ENCODE data around the gene ONECUT2. TPM values are rescaled to one million over a fixed set of nuclear protein-coding genes. Genes with fewer than 3 reads are reported as not detected.

Gene ONECUT2
- total RNA-seq, 1 donor from 2014 or later: 0.05 TPM

- H3K27me3 Mint-ChIP-seq (ENCODE audit: low read depth): peaks cover 13% of the 10 kb centered on the region
- H3K36me3 Mint-ChIP-seq (ENCODE audit: low read depth): no peaks in the 10 kb centered on the region
- no peak overlapping the region for H3K4me3 Mint-ChIP-seq (ENCODE audit: unreplicated experiment)
- H3K4me1 Mint-ChIP-seq (ENCODE audit: low read depth): no peaks in the 10 kb centered on the region
- H3K27ac Mint-ChIP-seq (ENCODE audit: unreplicated experiment): no peak overlapping the region
- no peak for TF ChIP-seq CTCF (IDR thresholded peaks at IDR 0.05)
- peaks cover 8% of the 10 kb centered on the region for H3K9me3 Mint-ChIP-seq (ENCODE audit: low read depth)
- DNase-seq (ENCODE audit: low spot score): no peak
These were observed 88.2 kb downstream of the ONECUT2 start for GRCh38 chr18:57523171-57523956.

- Mint-ChIP-seq H3K36me3 (ENCODE audit: low read depth) (no peaks in the 10 kb centered on the region), H3K4me3 (ENCODE audit: unreplicated experiment) (no peak overlapping the region), H3K4me1 (ENCODE audit: low read depth) (no peaks in the 10 kb centered on the region), H3K27ac (ENCODE audit: unreplicated experiment) (no peak overlapping the region), H3K27me3 (ENCODE audit: low read depth) (peaks cover 15% of the 10 kb centered on the region), H3K9me3 (ENCODE audit: low read depth) (peaks cover 8% of the 10 kb centered on the region)
- no peak for DNase-seq (ENCODE audit: low spot score)
- no peak for TF ChIP-seq CTCF (IDR thresholded peaks at IDR 0.05)
These were observed 92.5 kb downstream of the ONECUT2 start for GRCh38 chr18:57527556-57528229.

GRCh38 chr18:57529151-57529550 lies 94.0 kb downstream of the ONECUT2 start:
- no peak for DNase-seq (ENCODE audit: low spot score)
- no peak for TF ChIP-seq CTCF (IDR thresholded peaks at IDR 0.05)
- Mint-ChIP-seq H3K9me3 (ENCODE audit: low read depth) (peaks cover 8% of the 10 kb centered on the region), H3K27me3 (ENCODE audit: low read depth) (peaks cover 15% of the 10 kb centered on the region), H3K4me3 (ENCODE audit: unreplicated experiment) (no peak overlapping the region), H3K36me3 (ENCODE audit: low read depth) (no peaks in the 10 kb centered on the region), H3K27ac (ENCODE audit: unreplicated experiment) (no peak overlapping the region), H3K4me1 (ENCODE audit: low read depth) (peaks cover 8% of the 10 kb centered on the region)

GRCh38 chr18:57533006-57533867 lies 98.1 kb downstream of the ONECUT2 start:
- TF ChIP-seq CTCF (IDR thresholded peaks at IDR 0.05): no peak
- Mint-ChIP-seq H3K27ac (ENCODE audit: unreplicated experiment) (no peak overlapping the region), H3K36me3 (ENCODE audit: low read depth) (no peaks in the 10 kb centered on the region), H3K4me3 (ENCODE audit: unreplicated experiment) (no peak overlapping the region), H3K4me1 (ENCODE audit: low read depth) (peaks cover 8% of the 10 kb centered on the region), H3K27me3 (ENCODE audit: low read depth) (peaks cover 8% of the 10 kb centered on the region), H3K9me3 (ENCODE audit: low read depth) (no peaks in the 10 kb centered on the region)
- no peak for DNase-seq (ENCODE audit: low spot score)

Measured in chondrocyte (in vitro differentiated cells).